Measurements from ENCODE around the gene PDCD2.

GRCh38 chr6:170532867-170533488 lies 51.5 kb downstream of the PDCD2 start:
- TF ChIP-seq YY1 (IDR thresholded peaks at IDR 0.05; ENCODE audit: insufficient read depth, insufficient read length) (no peak), SUZ12 (IDR thresholded peaks at IDR 0.05; ENCODE audit: extremely low read depth, insufficient read depth, insufficient read length) (no peak)
